Endothelial cell of umbilical vein (primary cell): ENCODE data around the gene ATXN1. TPM values are rescaled to one million over a fixed set of nuclear protein-coding genes. Genes with fewer than 3 reads are reported as not detected.

Experiments
- BruUV-seq: library from RNA; stranded (reverse); fragments of 400-500 nt; replicated peaks from 2 replicates; lab custom pipeline; 2021; lab: Mats Ljungman, UMichigan
- CTCF ChIA-PET: fragments of 300-600, 350-600 bp; sonication (Branson Sonifier 250); formaldehyde crosslinking; loops from one replicate; lab custom pipeline; 2021; ENCODE audit warnings: antibody characterized with exemption, inconsistent platforms; lab: Charles Lee
- POLR2A ChIA-PET: fragments of 300-600, 350-600 bp; sonication (Branson Sonifier 250); formaldehyde crosslinking; loops from one replicate; lab custom pipeline; 2021; ENCODE audit warnings: antibody characterized with exemption, inconsistent platforms; lab: Charles Lee
- DNase-seq: peaks from one replicate; pipeline ENCODE4 v3.0.0-alpha.2; 2011; ENCODE audit warnings: low read depth, low spot score
- FAIRE-seq: peaks from 2 replicates; lab custom pipeline; 2011; peaks lifted over from hg19 to GRCh38; lab: Jason Lieb, UNC
- H2AFZ ChIP-seq: 2 replicates; pipeline ENCODE4 v1.6.0; 2012; ENCODE audit warnings: low read depth, low read length, control low read depth, inconsistent platforms
- H3K27ac ChIP-seq: 2 replicates; pipeline ENCODE4 v1.5.1; 2011; ENCODE audit warnings: low read depth, mild to moderate bottlenecking, control low read depth, low read length, moderate library complexity; ENCODE audit not compliant: insufficient read depth
- H3K27me3 ChIP-seq, 2 experiments: 2 replicates each; pipeline versions ENCODE4 v1.6.0 to v1.6.1; 2011; ENCODE audit warnings: low read length in 2 of 2, mixed read lengths in 1 of 2; ENCODE audit not compliant: control insufficient read depth in 2 of 2, insufficient read depth in 2 of 2
- H3K36me3 ChIP-seq, 2 experiments: 2 replicates in 1 of 2; 3 replicates in 1 of 2; pipeline ENCODE4 v1.5.1; 2011; ENCODE audit warnings: low read length in 2 of 2, mild to moderate bottlenecking in 1 of 2, moderate library complexity in 1 of 2; ENCODE audit not compliant: control insufficient read depth in 2 of 2, insufficient read depth in 2 of 2; ENCODE audit errors: extremely low read depth in 1 of 2
- H3K4me1 ChIP-seq: 3 replicates; pipeline ENCODE4 v1.5.1; 2011; ENCODE audit warnings: mild to moderate bottlenecking, low read length; ENCODE audit not compliant: control insufficient read depth, insufficient read depth; ENCODE audit errors: extremely low read depth
- H3K4me2 ChIP-seq: 2 replicates; pipeline ENCODE4 v1.6.1; 2011; ENCODE audit warnings: low read length, control low read depth, mixed read lengths; ENCODE audit not compliant: insufficient read depth
- H3K4me3 ChIP-seq, 3 experiments: fragments of 200-600 bp in 1 of 3; sonication (generic), shearing (Covaris generic) in 1 of 3; replicated peaks in 1 of 3; 2 replicates each; pipeline ENCODE4 v1.5.1; 2011 to 2016; ENCODE audit warnings: control low read depth in 3 of 3, low read length in 3 of 3, mild to moderate bottlenecking in 2 of 3, inconsistent platforms in 1 of 3, low read depth in 1 of 3, moderate library complexity in 1 of 3; ENCODE audit not compliant: insufficient read depth in 1 of 3
- H3K79me2 ChIP-seq: 2 replicates; pipeline ENCODE4 v1.6.0; 2012; ENCODE audit warnings: low read length, inconsistent platforms; ENCODE audit not compliant: control insufficient read depth, insufficient read depth
- H3K9ac ChIP-seq: replicated peaks from 2 replicates; pipeline ENCODE3; 2011; ENCODE audit warnings: low read length, control low read depth; ENCODE audit not compliant: insufficient read depth; ENCODE audit errors: extremely low read depth
- H3K9me1 ChIP-seq: replicated peaks from 3 replicates; pipeline ENCODE4 v1.6.0; 2011; ENCODE audit warnings: mild to moderate bottlenecking, low read length; ENCODE audit not compliant: control insufficient read depth, insufficient read depth; ENCODE audit errors: extremely low read depth
- H3K9me3 ChIP-seq: replicated peaks from 2 replicates; pipeline ENCODE4 v1.5.1; 2012; ENCODE audit warnings: low read length, inconsistent platforms; ENCODE audit not compliant: control insufficient read depth, insufficient read depth
- H4K20me1 ChIP-seq: replicated peaks from 2 replicates; pipeline ENCODE3; 2011; ENCODE audit warnings: mild to moderate bottlenecking, low read length; ENCODE audit not compliant: control insufficient read depth, insufficient read depth; ENCODE audit errors: extremely low read depth
- CTCF ChIP-seq, 2 donors: IDR thresholded peaks; 1 replicate in 1 of 2; 2 replicates in 1 of 2; pipeline ENCODE4 v1.5.1; 2011; ENCODE audit warnings: low read length in 2 of 2, mild to moderate bottlenecking in 2 of 2, moderate library complexity in 2 of 2, control low read depth in 1 of 2, inconsistent platforms in 1 of 2, low read depth in 1 of 2; ENCODE audit not compliant: insufficient read depth in 1 of 2; ENCODE audit errors: extremely low read depth in 1 of 2
- EZH2 ChIP-seq: IDR thresholded peaks from 2 replicates; pipeline ENCODE4 v1.6.1; 2012; ENCODE audit warnings: borderline replicate concordance, low read depth, mild to moderate bottlenecking, moderate library complexity, low read length, inconsistent platforms; ENCODE audit not compliant: severe bottlenecking
- FOS ChIP-seq: IDR thresholded peaks from 2 replicates; pipeline ENCODE4 v1.6.1; 2011; ENCODE audit warnings: mild to moderate bottlenecking, low read length, moderate library complexity, borderline replicate concordance; ENCODE audit not compliant: insufficient read depth
- GATA2 ChIP-seq: IDR thresholded peaks from 2 replicates; pipeline ENCODE4 v1.7.0; 2011; ENCODE audit warnings: low read depth, mild to moderate bottlenecking, moderate library complexity, mixed read lengths, low read length; ENCODE audit not compliant: insufficient read length, insufficient read depth
- JUN ChIP-seq: IDR thresholded peaks from 2 replicates; pipeline ENCODE4 v1.6.1; 2011; ENCODE audit warnings: borderline replicate concordance, low read depth; ENCODE audit not compliant: insufficient read length, insufficient read depth
- MYC ChIP-seq: IDR thresholded peaks from one replicate; pipeline ENCODE4 v1.6.1; 2011; ENCODE audit warnings: mild to moderate bottlenecking, low read depth, low read length
- POLR2A ChIP-seq: IDR thresholded peaks from 2 replicates; pipeline ENCODE4 v1.6.1; 2012; ENCODE audit warnings: low read depth, mild to moderate bottlenecking, control low read depth, low read length
- POLR2AphosphoS5 ChIP-seq: IDR thresholded peaks from 2 replicates; pipeline ENCODE4 v1.6.1; 2012; ENCODE audit warnings: low read depth, mild to moderate bottlenecking, control low read depth, low read length, moderate library complexity; ENCODE audit not compliant: insufficient read depth
- dilution Hi-C: fragments of 300-500 bp; cut with MboI; formaldehyde crosslinking; loops from one replicate; pipeline ENCODE4 v1.15.0; 2019; ENCODE audit warnings: low sequenced_read_pairs; ENCODE audit not compliant: extremely low pct_ligation_motif_present
- intact Hi-C: fragments of 100-400 bp; cut with micrococcal nuclease; formaldehyde crosslinking; loops from one replicate; pipeline ENCODE4 v1.10.0; 2022
- polyA plus RNA-seq, 4 experiments: library from polyadenylated mRNA; depleted of rRNA in 3 of 4; stranded (reverse) in 3 of 4; unstranded in 1 of 4; fragments of >200 nt; gene quantifications; 2 replicates each; pipeline versions ENCODE4 v1.2.1 to v1.2.3, GENCODE V29; 2011 to 2012; ENCODE audit warnings: missing spikeins in 1 of 4
- total RNA-seq: library from RNA; stranded (reverse); gene quantifications from 2 replicates; pipeline ENCODE4 v1.2.3, GENCODE V29; 2021
- TF ChIP-seq, protein P1 (sequence below): IDR thresholded peaks from 2 replicates; pipeline ENCODE4 v1.6.1; 2011; ENCODE audit not compliant: insufficient read depth, insufficient read length

Gene ATXN1
- total and polyA plus RNA-seq, 2 donors (not counting 3 experiments of a cell fraction or from before 2014, with no cell fraction given) = 16.4 to 33.0 TPM

DNA sequence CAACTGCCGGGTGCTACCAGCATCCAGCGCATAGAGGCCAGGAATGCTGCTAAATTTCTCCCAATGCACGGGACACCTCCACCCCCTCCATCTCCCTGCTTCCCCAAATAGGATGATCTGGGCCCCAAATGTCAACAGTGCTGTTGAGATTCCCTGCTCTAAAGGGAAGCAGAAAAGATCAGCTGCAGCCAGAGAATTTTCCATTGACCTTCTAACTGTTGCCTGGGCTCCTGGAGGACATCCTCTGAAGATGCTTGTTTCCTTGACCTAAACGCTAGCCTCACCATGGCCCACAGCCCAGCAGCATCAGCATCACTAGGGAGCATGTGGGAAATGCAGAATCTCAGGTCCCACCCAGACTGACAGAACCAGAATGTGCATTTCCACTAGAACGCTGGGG is 361.6 kb downstream of the ATXN1 start:
- no peak for TF ChIP-seq POLR2A
- TF ChIP-seq EZH2 = no peak
- TF ChIP-seq CTCF (IDR thresholded peaks at IDR 0.05; ENCODE audit: extremely low read depth in 1 of 2, insufficient read depth in 1 of 2, low read depth in 1 of 2, low read length in 2 of 2) = no peak
- TF ChIP-seq GATA2 = no peak
- TF ChIP-seq FOS = no peak
- TF ChIP-seq POLR2AphosphoS5 = no peak
- no peak for TF ChIP-seq JUN
- TF ChIP-seq, protein P1, sequence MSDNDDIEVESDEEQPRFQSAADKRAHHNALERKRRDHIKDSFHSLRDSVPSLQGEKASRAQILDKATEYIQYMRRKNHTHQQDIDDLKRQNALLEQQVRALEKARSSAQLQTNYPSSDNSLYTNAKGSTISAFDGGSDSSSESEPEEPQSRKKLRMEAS = no peak
- TF ChIP-seq MYC = no peak
- Histone ChIP-seq H3K9me1 (no peaks in the 10 kb centered on the region), H3K9me3 (no peaks in the 10 kb centered on the region), H3K4me2 (no peak overlapping the region), H3K27ac (no peak overlapping the region), H2AFZ (no peak overlapping the region), H3K9ac (no peak overlapping the region), H3K79me2 (no peaks in the 10 kb centered on the region), H3K27me3 (no peaks in the 10 kb centered on the region), H3K36me3 (no peaks in the 10 kb centered on the region), H3K4me3 (no peak overlapping the region), H4K20me1 (no peaks in the 10 kb centered on the region), H3K4me1 (no peaks in the 10 kb centered on the region)
- no peak for FAIRE-seq
- intact Hi-C loops (no loop called here), dilution Hi-C loops (no loop called here)
- BruUV-seq = no TSS peak
- ChIA-PET CTCF (no interaction called here), POLR2A (no interaction called here)
- DNase-seq = no peak
